GM18502 (cell line): Measurements from ENCODE around the gene OLIG1.

ENCODE experiments used
- ATAC-seq: cut with Tn5 transposase; IDR thresholded peaks from one replicate; pipeline ENCODE4 v1.9.1; 2021; ENCODE audit warnings: mild to moderate bottlenecking; ENCODE audit not compliant: unreplicated experiment, poor library complexity

Gene OLIG1

DNA sequence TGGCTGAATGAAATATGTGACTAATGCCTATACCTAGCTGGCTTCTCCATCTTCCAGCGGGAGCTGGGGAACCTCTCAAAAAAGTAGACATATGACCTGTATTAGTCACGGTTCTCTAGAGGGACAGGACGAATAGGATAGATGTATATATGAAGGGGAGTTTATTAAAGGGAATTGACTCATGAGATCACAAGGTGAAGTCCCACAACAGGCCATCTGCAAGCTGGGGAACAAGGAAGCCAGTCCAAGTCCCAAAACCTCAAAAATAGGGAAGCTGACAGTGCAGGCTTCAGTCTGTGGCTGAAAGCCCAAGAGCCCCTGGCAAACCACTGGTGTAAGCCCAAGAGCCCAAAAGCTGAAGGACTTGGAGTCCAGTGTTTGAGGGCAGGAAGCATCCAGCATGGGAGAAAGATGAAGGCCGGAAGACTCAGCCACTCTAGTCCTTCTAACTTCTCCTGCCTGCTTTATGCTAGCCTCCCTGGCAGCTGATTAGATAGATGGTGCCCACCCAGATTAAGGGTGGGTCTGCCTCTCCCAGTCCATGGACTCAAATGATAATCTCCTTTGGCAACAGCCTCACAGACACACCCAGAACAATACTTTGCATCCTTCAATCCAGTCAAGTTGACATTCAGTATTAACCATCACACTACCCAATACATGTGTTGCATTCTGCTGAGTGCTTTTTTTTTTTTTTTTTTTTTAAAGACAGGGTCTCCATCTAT lies 19.6 kb downstream of the OLIG1 start:
- no peak for ATAC-seq

DNA sequence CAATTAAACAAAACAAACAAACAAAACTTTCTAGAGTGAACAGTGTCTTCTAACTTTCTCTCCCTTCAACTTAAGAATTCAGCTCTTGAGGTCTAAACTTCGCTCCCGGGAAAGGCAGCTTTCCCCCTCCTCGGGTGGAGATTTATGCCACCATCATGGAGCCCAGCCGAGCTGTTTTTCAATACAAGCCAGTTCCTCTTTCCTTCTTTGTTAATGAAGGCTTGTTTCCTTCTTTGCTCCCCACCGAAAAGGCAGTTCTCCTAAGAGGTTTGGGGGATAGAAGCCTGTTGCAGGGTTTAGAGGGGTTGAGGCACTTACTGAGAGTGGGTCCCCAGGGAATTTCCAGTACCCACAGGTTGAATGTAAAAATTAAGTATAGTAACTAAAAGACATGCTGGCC lies 26.5 kb downstream of the OLIG1 start:
- no peak for ATAC-seq

DNA sequence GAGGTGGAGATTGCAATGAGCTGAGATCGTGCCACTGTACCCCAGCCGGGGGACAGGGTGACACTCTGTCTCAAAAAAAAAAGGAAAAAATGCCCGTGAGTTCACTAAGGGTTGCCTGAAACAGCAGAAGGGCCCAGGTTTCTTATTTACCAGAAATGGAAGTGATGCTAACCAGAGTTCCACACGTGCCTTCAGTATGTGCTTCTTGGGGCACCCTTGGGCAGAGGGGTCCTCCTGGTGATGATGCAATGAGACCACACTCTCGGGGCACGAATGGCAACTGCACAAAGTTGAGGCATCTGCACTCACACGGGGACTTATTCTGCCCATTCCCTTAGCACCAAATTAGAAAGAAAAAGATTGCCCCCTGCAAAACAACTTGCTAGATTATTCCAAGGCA lies 29.2 kb downstream of the OLIG1 start:
- ATAC-seq = no peak

DNA sequence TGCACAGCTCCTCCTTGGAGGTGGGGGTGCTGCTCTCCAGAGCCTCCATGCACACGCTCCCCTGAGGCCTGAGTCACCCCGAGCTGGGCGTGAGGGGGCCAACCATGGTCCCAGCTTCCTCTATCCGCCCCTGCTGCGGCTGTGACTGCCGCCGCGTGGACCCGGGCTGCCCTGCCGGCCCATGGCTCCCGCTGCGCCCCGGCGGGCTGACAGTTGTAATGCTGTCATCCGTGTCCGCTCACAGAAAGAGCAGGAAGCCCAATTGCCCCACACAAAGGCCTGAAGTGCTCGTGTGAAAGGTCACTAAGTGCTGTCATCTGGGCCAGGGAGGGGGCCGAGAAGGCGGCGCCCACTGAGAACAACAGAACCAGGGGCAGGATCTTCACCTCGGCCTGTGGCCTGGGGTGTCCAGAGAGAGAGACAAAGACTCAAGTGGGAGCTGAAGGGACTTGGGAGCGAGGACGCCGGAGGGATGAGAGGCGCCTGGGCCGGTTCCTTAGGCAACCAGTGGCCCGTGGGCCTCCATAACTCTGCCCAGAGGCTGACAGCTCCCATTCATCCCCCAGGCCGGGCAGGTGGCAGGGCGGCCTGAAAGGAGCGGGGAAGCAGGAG lies 31.5 kb downstream of the OLIG1 start:
- no peak for ATAC-seq

DNA sequence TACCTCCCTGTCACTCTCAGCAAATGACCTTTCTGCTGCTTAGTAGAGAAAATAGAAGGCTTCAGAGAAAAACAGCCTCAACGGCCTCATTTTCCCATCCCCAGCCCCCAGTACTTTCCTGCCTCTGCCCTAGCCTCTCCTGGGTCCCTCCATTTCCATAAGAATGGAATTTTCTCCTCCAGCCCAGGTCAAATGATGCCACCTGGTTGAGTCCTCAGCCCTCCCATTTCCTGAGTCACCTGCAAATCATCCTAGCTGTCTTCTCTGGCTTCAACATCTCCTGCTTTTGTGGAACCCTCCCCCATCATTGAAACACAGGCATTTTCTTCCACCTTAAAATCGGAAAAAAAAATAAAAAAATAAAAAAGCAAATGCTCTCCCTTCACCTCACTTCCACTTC lies 35.1 kb downstream of the OLIG1 start:
- ATAC-seq = no peak

DNA sequence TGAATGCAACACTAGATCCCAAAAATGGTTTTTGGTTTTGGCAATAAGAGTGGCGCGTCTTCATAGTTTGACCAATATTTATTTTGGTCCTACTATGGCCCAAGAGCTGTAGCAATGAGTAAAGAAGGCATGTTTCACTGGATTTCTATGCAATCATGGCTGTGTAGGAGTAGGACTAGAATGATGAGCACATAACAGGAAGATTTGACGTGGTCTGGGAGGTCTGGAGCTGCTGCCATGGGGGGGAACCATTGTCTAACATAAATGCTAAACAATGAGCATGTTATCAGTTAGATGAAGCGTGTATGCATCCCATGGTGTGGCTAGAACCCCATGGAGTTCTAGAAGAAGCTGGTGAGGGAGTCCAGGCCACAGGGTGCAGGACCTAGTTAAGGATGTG lies 38.3 kb downstream of the OLIG1 start:
- no peak for ATAC-seq

DNA sequence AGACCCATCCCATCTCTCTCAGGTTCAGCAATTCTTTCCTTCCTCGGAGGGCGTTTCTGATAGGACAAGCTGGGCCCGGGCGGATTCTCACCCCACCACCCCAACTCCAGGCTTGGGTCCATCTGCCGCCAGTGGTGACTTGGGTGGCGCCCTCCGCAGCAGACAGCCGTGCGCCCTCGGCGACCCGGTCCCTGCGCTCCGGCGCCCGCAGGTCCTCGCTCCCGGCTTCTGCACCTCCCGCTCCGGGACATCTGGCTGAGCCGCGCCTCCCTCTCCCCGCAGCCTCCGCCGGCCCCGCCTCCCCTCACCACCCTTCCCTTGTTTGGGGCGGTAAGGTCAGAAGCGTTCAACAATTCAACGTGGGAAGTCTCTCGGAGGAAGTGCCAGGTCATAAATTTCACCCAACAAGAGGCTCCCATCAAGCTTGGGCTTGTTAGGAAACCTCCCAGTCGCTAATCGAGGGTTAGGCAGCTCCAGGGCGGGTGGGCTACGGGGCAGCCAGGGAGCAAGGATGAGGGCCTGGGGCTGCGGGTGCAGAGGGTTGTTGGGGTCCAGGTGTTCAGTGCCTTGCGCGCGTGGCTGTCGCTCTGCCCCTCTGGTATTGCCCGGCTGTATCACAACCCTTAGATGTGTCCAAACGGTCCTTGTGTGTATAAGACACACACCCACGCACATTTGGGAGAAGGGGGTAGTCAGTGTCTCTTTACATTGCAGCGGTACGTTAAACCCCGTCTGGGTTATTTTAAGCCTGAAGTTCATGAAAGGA lies 39.8 kb downstream of the OLIG1 start:
- ATAC-seq = no peak

DNA sequence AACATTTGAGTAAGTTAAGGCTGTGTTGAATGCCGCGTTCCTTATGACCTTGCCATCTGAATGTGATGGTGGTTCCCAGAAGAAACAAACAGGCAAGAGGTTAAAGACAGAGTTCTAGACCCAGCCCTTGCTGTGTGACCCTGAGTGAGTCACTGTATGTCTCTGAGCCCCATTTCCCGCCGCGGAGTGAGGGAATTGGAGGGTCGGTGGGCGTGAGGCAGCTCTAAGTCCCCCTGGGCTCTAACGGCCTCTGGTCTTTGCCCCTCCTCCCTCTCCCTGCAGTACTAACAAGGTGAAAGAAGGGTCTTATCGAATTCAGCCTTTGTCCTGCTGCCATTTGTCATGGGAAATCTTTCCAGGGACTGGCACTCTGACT lies 40.4 kb downstream of the OLIG1 start:
- ATAC-seq = no peak

DNA sequence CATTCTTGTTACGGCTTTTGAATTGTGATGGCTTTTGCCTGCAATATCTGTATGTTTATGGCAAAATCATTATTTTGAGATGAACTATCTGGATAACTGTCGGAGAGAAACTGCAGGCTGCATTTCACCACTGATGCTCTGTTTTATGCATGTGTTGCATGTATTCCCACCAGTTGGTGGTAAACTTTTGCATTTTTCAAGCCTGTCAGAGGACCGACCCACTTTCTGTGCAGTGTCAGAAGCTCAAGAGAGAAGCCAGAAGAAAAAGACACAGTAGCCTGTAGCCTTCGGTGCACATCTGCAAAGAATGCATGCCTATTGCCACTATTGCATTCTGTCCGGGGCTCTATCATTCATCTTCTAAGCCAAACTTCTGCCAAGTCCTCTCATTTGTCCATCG lies 41.6 kb downstream of the OLIG1 start:
- no peak for ATAC-seq

DNA sequence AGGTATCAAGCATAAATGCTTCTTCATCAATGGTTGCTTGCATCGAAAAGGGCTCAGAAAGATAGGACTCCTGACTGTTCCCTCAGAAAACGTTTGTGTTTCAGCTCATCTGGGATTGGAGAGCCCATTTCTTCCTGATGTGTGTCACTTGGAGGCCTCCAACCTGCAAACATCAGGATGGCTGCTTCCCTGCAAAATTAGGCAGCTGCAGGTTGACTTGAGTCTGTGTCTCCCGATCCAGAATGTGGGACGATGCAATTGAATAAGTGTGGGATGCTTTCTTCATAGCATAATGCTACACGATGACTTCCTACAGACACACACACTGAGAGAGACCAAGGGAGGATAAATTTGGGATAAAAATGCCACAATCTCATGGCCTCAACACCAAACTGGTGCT lies 42.2 kb downstream of the OLIG1 start:
- ATAC-seq = no peak

DNA sequence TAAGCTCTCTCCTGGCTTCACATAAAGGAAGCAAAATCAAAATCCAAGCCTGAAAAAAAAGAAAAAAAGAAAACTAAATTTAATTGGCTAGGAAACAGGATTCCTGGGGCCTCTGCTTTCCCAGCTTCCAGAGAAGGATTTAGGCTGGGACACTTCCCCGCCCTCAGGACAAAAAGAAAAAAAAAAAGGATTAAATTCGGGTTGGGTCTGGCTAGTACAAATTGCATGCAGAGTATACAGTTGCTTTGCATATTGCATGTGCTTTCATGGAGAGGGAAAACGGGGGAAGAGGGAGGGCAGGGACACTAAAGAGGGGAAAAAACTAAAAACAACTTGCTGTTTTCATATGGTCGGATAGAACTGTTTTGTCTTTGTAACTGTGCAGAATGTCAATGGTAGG lies 42.7 kb downstream of the OLIG1 start:
- ATAC-seq = no peak

DNA sequence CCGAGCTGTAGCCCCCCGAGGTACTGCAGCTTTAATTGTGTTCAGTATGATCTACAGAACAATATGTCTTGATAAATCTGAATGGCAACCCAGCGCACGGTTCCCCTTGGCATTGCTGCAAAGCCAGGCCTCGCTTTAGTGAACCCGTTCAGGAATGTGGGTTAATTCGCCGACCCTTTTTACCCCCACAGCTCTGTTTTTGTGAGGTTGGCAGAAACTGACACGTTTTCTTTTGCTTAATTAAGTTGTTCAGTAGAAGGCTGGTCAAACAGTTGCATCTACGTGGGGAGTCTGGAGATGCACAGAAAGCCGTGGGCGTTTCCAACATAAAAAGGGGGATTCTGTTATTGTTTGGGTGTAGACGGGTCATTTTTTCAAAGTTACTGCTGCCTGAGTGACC lies 43.2 kb downstream of the OLIG1 start:
- no peak for ATAC-seq

DNA sequence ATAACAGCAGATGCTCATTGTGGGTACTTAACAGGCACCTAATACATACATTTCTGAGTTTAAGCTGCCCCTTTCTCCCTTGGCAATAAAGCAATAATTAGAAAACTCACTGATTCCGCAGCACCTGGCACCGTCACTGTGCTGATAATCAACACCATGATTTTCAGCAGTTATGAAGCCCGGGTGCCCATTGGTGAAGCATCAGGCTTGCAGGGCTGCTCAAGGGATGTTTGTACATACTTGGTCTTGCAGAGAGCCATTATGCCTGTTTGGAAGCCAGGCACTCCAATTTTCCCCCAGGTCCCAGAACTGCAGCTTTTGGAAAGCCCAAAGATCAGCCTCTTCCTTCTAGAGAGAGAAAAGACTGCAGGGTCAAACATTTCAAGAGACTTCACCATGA lies 44.3 kb downstream of the OLIG1 start:
- ATAC-seq = no peak

DNA sequence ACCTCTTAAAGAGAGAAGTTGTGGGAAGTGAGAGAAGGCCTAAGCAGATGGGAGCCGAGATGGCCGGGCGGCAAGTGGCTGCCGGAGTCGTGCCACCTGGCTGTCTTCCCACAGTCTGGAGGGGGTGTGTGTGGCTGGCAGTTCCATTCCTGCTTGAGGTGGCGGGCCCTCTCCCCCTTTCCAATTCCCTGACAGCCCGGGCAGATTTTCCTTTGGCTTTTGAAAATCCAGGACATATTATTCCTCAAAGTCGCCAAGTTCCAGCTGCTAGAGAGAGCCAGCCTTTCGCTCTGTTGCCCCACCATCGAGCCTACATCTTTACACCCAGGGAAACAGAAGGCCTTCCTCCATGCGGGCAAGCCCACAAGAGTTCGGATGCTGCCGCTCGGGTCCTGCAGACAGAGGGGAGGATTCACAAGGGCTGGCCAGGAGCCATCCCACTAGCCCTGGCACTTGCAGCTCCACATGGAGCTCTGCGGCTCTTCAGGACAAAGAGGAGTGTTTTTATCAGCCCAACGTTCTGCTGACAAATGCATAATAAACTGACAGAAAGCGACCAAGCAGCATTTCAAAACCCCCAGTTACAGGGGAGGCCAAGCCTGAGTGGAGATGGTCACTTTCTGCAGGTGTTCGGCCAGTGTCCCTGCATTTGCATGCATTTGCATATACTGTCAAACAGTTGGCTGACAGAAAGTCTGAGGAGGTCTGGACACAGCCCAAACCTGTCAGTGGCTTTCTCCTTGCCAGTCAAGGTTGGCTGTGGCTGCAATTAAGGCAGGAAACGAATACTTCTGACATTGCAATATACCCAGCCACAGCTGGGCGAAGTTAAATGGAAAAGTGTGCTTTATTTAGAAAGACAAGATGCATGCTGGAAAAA lies 45.9 kb downstream of the OLIG1 start:
- ATAC-seq = no peak

DNA sequence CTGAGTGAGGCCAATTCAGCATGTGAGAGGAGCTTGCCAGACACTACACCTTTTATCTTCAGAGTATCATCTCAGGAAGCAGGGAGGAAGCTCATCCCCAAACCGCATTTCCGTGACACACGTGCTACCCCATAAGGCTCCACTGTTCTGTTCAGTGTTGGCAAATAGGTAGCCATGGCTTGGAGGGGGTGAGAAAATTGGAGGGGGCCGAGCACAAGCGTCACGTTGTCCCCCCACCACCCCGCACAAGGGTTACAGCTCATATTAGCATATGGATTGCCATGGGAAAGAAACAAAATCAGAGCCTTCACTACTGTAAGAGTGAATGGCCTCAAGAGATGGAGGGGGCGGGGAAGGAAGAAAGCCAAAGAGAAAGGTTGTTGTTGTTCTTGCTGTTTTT lies 46.7 kb downstream of the OLIG1 start:
- ATAC-seq = no peak

DNA sequence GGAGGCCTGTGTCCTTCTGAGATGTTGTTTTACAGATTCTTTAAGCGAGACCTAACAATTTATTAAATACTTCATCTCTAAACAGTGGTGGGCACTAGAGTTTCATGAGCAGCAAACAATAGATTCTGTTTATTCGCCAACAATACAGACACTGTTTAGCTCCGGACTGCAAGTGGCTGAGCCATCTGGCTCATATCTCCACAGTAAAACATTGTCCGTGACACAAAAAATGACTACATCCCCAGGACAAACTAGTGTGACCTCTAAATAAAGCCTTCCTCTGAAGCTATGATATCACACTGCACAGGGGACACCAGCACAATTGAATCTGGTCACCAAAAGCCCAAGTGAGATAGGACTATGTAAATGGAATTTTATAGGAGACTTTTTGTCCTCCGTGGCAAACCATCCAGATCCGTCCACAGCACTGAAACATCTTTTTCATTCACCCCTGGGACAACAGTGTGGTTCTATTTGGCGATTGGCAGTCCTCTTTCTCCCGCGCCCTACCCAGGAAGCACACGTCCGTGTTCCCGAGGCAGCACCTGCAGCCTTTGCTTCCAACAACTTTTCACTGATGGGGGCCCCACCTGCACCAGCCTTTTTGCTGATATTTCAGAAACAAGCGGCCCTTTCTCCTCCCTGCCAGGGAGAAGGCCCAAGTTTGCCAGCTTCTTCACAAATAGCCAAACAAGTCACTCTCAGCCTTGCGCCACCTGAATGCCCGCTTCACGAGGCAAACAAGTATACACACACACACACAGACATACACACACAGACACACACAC lies 47.4 kb downstream of the OLIG1 start:
- no peak for ATAC-seq
